ENCODE measurements around the gene TMEM33. TPM values are rescaled to one million over a fixed set of nuclear protein-coding genes. Genes with fewer than 3 reads are reported as not detected.
A peak's percentile ranks its signal among the peaks of the same experiment; 100 is the strongest.

TMEM33 gene
- polyA plus RNA-seq, 1 of the 3 experiments (the other 2 are of a cell fraction) = 31.2 TPM

GRCh38 chr4:41887821-41888686, 47.2 kb upstream of the TMEM33 start (continued):
- peak in 1 of 2 experiments; percentile 64; a peak in 1 of 4 replicates for TF ChIP-seq EP300 (IDR thresholded peaks at IDR 0.05; ENCODE audit: borderline replicate concordance in 1 of 2, low read depth in 1 of 2, low read length in 1 of 2)
- no peak for TF ChIP-seq TAF1 (IDR thresholded peaks at IDR 0.05; ENCODE audit: borderline replicate concordance, low read depth, low read length)
- TF ChIP-seq GATA2 (CRISPR knock-in tag; IDR thresholded peaks at IDR 0.05) = peak; percentile 64
- TF ChIP-seq RCOR1 (IDR thresholded peaks at IDR 0.05; ENCODE audit: low read length) = 0 out of 2 replicates have a peak, but pooled peaks have one; percentile 8
- TF ChIP-seq SIN3A (IDR thresholded peaks at IDR 0.05; ENCODE audit: borderline replicate concordance, low read depth, low read length) = no peak
- no peak for TF ChIP-seq MXI1 (IDR thresholded peaks at IDR 0.05; ENCODE audit: low read depth, low read length)
- TF ChIP-seq NFIC (IDR thresholded peaks at IDR 0.05; ENCODE audit: borderline replicate concordance) = no peak
- TF ChIP-seq USF2 (IDR thresholded peaks at IDR 0.05; ENCODE audit: borderline replicate concordance, low read depth, low read length) = no peak
- TF ChIP-seq SMC3 (IDR thresholded peaks at IDR 0.05; ENCODE audit: low read depth, low read length) = peak; percentile 67
- TF ChIP-seq MEF2A (IDR thresholded peaks at IDR 0.05; ENCODE audit: borderline replicate concordance, low read depth) = no peak
- no peak for TF ChIP-seq POLR2AphosphoS5 (IDR thresholded peaks at IDR 0.05; ENCODE audit: low read depth, low read length)

- Histone ChIP-seq H3K9me3 (no peaks in the 10 kb centered on the region), H3K9me2 (no peaks in the 10 kb centered on the region), H3K4me1 (ENCODE audit: control insufficient read depth in 1 of 2, insufficient read depth in 2 of 2, low read depth in 1 of 2, low read length in 1 of 2) (peaks cover 0 to 33% of the 10 kb centered on the region in 2 experiments; a peak in 2 of 4 replicates), H3K27me3 (ENCODE audit: insufficient read depth) (peaks cover 10% of the 10 kb centered on the region; the same call in 1 of the 2 replicates), H3K79me2 (ENCODE audit: insufficient read depth) (no peaks in the 10 kb centered on the region), H3K9ac (no peak overlapping the region), H3K36me3 (replicated peaks in 1 of 2; ENCODE audit: control insufficient read depth in 1 of 2, insufficient read depth in 2 of 2, low read length in 1 of 2) (no peaks in the 10 kb centered on the region), H2AFZ (ENCODE audit: low read depth) (no peak overlapping the region), H3K27ac (ENCODE audit: low read depth in 2 of 2, low read length in 1 of 2) (peak overlapping the region in 1 of 2 experiments; percentile 39; a peak in 2 of 4 replicates), H3K4me3 (ENCODE audit: low read depth in 2 of 2, low read length in 1 of 2) (no peak overlapping the region), H3K4me2 (no peak overlapping the region), H3F3A (replicated peaks; ENCODE audit: insufficient read depth) (no peaks in the 10 kb centered on the region), H4K20me1 (ENCODE audit: insufficient read depth) (no peaks in the 10 kb centered on the region)
- 90% methylated on average over 1 of the region's 1 CpG for WGBS (ENCODE audit: low lambda C conversion rate)
- TF ChIP-seq TCF12 (IDR thresholded peaks at IDR 0.05) (no peak), FOXM1 (IDR thresholded peaks at IDR 0.05; ENCODE audit: low read depth) (no peak), MEF2A (IDR thresholded peaks at IDR 0.05; ENCODE audit: borderline replicate concordance, low read depth) (no peak), TEAD4 (IDR thresholded peaks at IDR 0.05; ENCODE audit: borderline replicate concordance, insufficient read depth) (no peak), TAF1 (IDR thresholded peaks at IDR 0.05; ENCODE audit: borderline replicate concordance, low read depth, low read length) (no peak), GATA2 (CRISPR knock-in tag; IDR thresholded peaks at IDR 0.05) (no peak), FOSL2 (IDR thresholded peaks at IDR 0.05; ENCODE audit: borderline replicate concordance, low read depth) (no peak), GABPA (IDR thresholded peaks at IDR 0.05; ENCODE audit: low read depth) (no peak), ZBTB33 (IDR thresholded peaks at IDR 0.05; ENCODE audit: borderline replicate concordance, low read depth) (no peak), EZH2phosphoT487 (IDR thresholded peaks at IDR 0.05; ENCODE audit: borderline replicate concordance, low read depth) (no peak), POLR2AphosphoS5 (IDR thresholded peaks at IDR 0.05; ENCODE audit: low read depth, low read length) (no peak)
- ChIA-PET CTCF (interaction anchor here (0.7 to 12.6 kb wide), 31 partner anchors 9 to 631 kb away, joined by 3 to 188 read pairs (median 4); partner anchors contain the start of gene PHOX2B), POLR2A (interaction anchor here (1.0 to 15.9 kb wide), 3 partner anchors 15 to 141 kb away, joined by 3 to 461 read pairs (median 5); partner anchors contain the start of gene PHOX2B)
- DNase-seq = no peak
Observed at GRCh38 chr4:41888687-41889074, 46.5 kb upstream of the TMEM33 start.
